ENCODE measurements around the gene MORN4. TPM values are rescaled to one million over a fixed set of nuclear protein-coding genes. Genes with fewer than 3 reads are reported as not detected.

The MORN4 gene
- total and polyA plus RNA-seq, 2 of the 13 experiments (the other 11 are each of a cell fraction or from before 2014, with no cell fraction given) = 3.4 to 9.1 TPM

DNA sequence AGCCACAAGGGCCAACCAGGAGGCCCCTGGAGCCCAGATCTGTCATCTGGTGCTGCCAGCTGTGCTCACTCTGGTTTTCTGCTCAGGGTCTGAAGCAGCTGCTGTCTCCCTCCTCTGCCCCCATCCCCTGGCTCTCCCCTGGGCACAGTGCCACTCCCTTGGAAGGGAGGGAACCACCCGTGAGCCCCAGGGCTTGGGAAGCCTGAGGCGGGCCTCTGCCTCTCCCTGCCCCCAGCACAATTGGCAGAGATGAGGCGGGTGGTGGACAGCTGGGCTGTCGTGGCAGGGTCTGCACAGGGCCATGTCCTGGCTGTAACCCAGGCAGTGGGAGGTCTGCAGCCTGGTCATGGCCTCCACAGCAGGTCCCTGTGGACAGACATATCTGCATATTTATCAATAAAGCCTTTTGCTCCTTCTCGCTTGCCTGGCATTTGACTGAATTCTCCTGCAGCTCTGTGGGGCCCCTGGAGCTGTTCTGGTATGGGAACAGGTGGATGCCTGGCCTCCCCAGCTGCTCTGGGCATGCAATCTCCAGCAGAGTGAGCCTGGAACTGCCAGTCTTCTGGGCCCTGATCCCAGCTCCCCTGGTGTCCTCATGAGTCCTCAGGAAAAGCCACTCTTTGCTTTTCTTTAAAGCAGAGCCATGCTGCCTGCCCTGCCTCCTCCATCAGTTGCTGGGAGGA lies 62.4 kb downstream of the MORN4 start:
- BruUV-seq (replicated peaks) = no TSS peak
- DNase-seq (ENCODE audit: low spot score) (no peak), FAIRE-seq (no peak), ATAC-seq (no peak)
- H3K79me2 ChIP-seq (ENCODE audit: insufficient read depth, low read length) = no peaks in the 10 kb centered on the region
- POLR2A ChIA-PET = interaction anchor here (1.9 kb wide), 1 partner anchor 14 kb away, joined by 8 read pairs; the partner anchor contains the start of gene HOGA1
- WGBS (ENCODE audit: low lambda C conversion rate) = no CpG with 5 or more reads among the region's 5 CpGs
- H2AFZ ChIP-seq (ENCODE audit: low read length) = no peak overlapping the region
- no peaks in the 10 kb centered on the region for H3K27me3 ChIP-seq (ENCODE audit: control insufficient read depth in 1 of 2, insufficient read depth in 2 of 2, low read length in 2 of 2)
- H3K9ac ChIP-seq (ENCODE audit: insufficient read depth, low read depth, low read length) = no peak overlapping the region
- no peak overlapping the region for H3K27ac ChIP-seq (ENCODE audit: extremely low read length, insufficient read depth, low read length)
- H3K9me3 ChIP-seq (ENCODE audit: low read length) = no peaks in the 10 kb centered on the region
- H3K36me3 ChIP-seq (replicated peaks in 1 of 2; ENCODE audit: control insufficient read depth in 1 of 2, insufficient read depth in 2 of 2, low read length in 2 of 2) = peaks cover 3 to 8% of the 10 kb centered on the region in 2 experiments; a peak in 3 of 5 replicates
- intact Hi-C loops (cut with micrococcal nuclease; ENCODE audit: unreplicated experiment) = no loop called here
- CTCF ChIA-PET (ENCODE audit: low intra/inter-chr PET ratio, low total read pairs) = interaction anchor here (2.7 kb wide), 1 partner anchor 42 kb away, joined by 46 read pairs; no protein-coding TSS in a partner anchor
- no peak for TF ChIP-seq ZFP1 (CRISPR knock-in tag; IDR thresholded peaks at IDR 0.05)
- no peak for TF ChIP-seq GPN1 (CRISPR knock-in tag; IDR thresholded peaks at IDR 0.05; ENCODE audit: borderline replicate concordance)
- no peak for TF ChIP-seq ZFX (CRISPR knock-in tag; IDR thresholded peaks at IDR 0.05; ENCODE audit: low read depth)
- no peak for TF ChIP-seq ZFP62 (CRISPR knock-in tag; IDR thresholded peaks at IDR 0.05)
- TF ChIP-seq ZNF431 (CRISPR knock-in tag; IDR thresholded peaks at IDR 0.05; ENCODE audit: borderline replicate concordance, low read depth) = no peak
- no peak for TF ChIP-seq ZSCAN9 (CRISPR knock-in tag; IDR thresholded peaks at IDR 0.05; ENCODE audit: borderline replicate concordance)
- no peak for TF ChIP-seq FOXK2 (IDR thresholded peaks at IDR 0.05)
- H3K4me3 ChIP-seq (replicated peaks in 1 of 3; ENCODE audit: insufficient read depth in 1 of 3, low read depth in 2 of 3, low read length in 3 of 3) = no peak overlapping the region
- H3K4me2 ChIP-seq (ENCODE audit: low read depth, low read length) = no peak overlapping the region
- in situ Hi-C loops (cut with HindIII; ENCODE audit: extremely low pct_ligation_motif_present, low pct_unique_long_range_greater_than_20kb) = loop anchor here (5.0 kb wide), 1 partner anchor 41 kb away; no protein-coding TSS in a partner anchor
- peaks cover 15% of the 10 kb centered on the region for H3K4me1 ChIP-seq (ENCODE audit: insufficient read depth, low read length)
- H4K20me1 ChIP-seq (ENCODE audit: insufficient read depth, low read length) = no peaks in the 10 kb centered on the region

DNA sequence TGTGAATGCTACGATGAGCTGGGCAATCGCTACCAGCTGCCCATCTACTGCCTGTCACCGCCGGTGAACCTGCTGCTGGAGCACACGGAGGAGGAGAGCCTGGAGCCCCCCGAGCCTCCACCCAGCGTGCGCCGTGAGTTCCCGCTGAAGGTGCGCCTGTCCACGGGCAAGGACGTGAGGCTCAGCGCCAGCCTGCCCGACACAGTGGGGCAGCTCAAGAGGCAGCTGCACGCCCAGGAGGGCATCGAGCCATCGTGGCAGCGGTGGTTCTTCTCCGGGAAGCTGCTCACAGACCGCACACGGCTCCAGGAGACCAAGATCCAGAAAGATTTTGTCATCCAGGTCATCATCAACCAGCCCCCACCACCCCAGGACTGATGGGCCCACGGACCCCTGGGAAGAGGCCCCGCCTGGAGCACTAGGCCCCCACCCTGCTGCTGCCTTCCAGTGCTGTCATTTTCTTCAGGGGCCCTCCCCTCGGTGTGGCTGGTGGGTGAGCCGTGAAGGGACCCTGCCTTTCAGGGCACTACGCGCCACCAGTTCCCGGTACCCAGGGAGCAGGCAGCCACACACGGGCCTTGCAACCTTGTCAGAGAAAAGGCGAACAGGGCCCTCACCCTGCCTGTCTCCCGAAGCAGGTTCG lies 63.0 kb downstream of the MORN4 start:
- no peak for FAIRE-seq
- Histone ChIP-seq H3K4me2 (ENCODE audit: low read depth, low read length) (no peak overlapping the region), H3K9ac (ENCODE audit: insufficient read depth, low read depth, low read length) (no peak overlapping the region), H3K4me1 (ENCODE audit: insufficient read depth, low read length) (peaks cover 8% of the 10 kb centered on the region), H3K27ac (ENCODE audit: extremely low read length, insufficient read depth, low read length) (no peak overlapping the region), H3K36me3 (replicated peaks in 1 of 2; ENCODE audit: control insufficient read depth in 1 of 2, insufficient read depth in 2 of 2, low read length in 2 of 2) (peaks cover 3 to 8% of the 10 kb centered on the region in 2 experiments; a peak in 3 of 5 replicates), H3K79me2 (ENCODE audit: insufficient read depth, low read length) (no peaks in the 10 kb centered on the region), H3K4me3 (replicated peaks in 1 of 3; ENCODE audit: insufficient read depth in 1 of 3, low read depth in 2 of 3, low read length in 3 of 3) (no peak overlapping the region), H3K9me3 (ENCODE audit: low read length) (no peaks in the 10 kb centered on the region), H3K27me3 (ENCODE audit: control insufficient read depth in 1 of 2, insufficient read depth in 2 of 2, low read length in 2 of 2) (no peaks in the 10 kb centered on the region), H2AFZ (ENCODE audit: low read length) (no peak overlapping the region), H4K20me1 (ENCODE audit: insufficient read depth, low read length) (no peaks in the 10 kb centered on the region)
- TF ChIP-seq, protein P1, sequence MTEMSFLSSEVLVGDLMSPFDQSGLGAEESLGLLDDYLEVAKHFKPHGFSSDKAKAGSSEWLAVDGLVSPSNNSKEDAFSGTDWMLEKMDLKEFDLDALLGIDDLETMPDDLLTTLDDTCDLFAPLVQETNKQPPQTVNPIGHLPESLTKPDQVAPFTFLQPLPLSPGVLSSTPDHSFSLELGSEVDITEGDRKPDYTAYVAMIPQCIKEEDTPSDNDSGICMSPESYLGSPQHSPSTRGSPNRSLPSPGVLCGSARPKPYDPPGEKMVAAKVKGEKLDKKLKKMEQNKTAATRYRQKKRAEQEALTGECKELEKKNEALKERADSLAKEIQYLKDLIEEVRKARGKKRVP (CRISPR knock-in tag; IDR thresholded peaks at IDR 0.05) = no peak
- no peak for TF ChIP-seq KAT2B (IDR thresholded peaks at IDR 0.05; ENCODE audit: borderline replicate concordance, low read depth, low read length)
- no peak for ATAC-seq
- BruUV-seq (replicated peaks) = no TSS peak
- in situ Hi-C loops (cut with HindIII; ENCODE audit: extremely low pct_ligation_motif_present, low pct_unique_long_range_greater_than_20kb) (loop anchor here (5.0 kb wide), 1 partner anchor 42 kb away; no protein-coding TSS in a partner anchor), intact Hi-C loops (cut with micrococcal nuclease; ENCODE audit: unreplicated experiment) (no loop called here)
- CTCF ChIA-PET (ENCODE audit: low intra/inter-chr PET ratio, low total read pairs) = no interaction called here
- DNase-seq (ENCODE audit: low spot score) = no peak
- 96% methylated on average over 16 of the region's 33 CpGs for WGBS (ENCODE audit: low lambda C conversion rate)
- POLR2A ChIA-PET = no interaction called here

All from HepG2 (cell line).